Colon (tissue), 2 donors: ENCODE results near the gene DDX24.

Source experiments
- FAIRE-seq: peaks from 2 replicates; lab custom pipeline; 2012; peaks lifted over from hg19 to GRCh38; lab: Jason Lieb, UNC
- donor health status: control.
- donor health status: control.

DDX24 gene

DNA sequence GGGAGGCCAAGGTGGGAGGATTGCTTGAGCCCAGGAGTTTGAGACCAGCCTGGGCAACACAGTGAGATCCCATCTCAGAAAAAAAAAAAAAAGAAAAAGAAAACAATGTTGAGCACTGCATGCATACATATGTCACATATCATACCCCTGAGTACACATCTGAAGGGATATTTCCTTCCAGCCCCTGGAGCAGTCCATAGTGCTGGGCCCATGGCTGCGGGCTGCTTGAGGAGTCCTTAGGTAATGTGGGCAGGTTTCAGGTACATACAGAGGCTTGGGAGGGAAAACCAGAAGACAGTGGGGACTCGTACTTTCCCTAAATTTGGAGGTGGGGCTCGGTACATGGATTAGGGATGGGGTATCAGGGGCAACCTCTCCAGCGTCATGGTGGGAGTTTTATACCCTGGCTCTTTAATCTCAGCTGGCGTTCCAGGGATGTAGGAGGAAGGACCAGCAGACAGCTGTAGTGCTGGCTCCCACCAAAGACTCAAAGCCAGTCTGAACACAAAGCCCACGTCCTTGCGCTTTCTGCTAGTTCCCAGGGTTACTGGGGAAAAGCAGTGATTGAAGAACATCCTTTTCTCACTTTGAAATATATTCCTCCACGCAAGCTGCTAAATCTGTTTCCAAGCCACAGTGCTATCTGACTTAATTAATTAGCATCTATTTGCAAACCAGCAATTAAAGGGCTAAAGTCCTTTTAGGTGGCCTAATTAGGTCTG is 49.7 kb downstream of the DDX24 start:
- no peak for FAIRE-seq

DNA sequence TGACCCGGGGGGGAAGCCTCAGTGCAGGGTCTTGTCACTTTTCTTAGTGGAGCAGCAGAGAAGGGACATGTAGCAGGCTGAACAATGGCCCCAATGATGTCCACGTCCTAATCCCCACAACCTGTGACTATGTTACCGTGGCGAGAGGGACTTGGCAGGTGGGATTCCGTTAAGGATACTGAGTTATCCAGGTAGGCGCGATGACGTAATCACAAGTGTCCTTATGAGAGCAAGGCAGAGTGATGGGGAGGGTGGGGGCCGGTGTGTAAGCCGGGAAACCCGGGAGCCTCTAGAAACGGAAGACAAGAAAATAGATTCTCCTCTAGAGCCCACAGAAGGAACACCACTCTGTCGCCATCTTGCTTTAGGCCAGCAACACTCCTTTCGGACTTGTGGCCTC is 50.4 kb downstream of the DDX24 start:
- FAIRE-seq, result no peak

- no peak for FAIRE-seq
Measured at GRCh38 chr14:94029671-94030203, 51.3 kb downstream of the DDX24 start.

GRCh38 chr14:94029265-94029664 is 51.7 kb downstream of the DDX24 start:
- no peak for FAIRE-seq

GRCh38 chr14:94028450-94028826 is 52.6 kb downstream of the DDX24 start:
- FAIRE-seq, result no peak

GRCh38 chr14:94027566-94028449 is 53.2 kb downstream of the DDX24 start:
- FAIRE-seq, result no peak

- FAIRE-seq, result no peak
Measured at GRCh38 chr14:94026889-94027469, 54.0 kb downstream of the DDX24 start.

DNA sequence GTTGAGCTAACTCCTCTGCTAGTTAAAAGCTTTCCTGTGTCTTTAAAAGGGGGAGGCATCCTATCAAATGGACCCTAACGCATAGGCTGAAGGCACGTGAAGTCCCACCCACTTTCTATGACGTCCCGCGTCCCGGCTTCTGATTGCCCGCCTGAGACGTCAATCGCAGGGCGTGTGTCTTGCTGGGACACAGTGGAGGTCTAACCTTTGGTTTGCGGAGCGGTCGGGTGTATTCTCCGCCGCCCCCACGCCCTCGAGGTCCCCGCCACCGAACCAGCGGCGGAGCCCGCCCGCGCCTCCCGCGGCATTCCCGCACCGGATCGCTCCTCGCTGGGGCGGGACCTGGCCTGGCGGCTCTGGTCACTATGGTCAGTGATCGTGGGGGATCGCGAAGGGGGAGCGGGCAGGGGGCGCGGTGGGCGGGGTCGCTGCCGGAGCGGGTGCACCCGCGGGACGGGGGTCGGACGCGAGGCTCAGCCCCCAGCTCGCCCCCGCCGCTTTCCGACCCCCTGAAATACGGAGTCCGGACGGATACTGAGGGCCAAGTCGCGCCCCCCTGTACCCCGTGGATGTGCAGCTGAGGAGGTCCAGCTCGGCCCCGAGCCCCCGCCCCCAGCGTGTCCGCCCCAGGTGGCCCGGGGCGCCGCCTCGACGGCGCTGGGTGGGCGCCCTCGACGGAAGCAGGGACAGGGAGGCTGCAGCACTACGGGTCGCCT is 54.7 kb downstream of the DDX24 start, which contains the start of gene OTUB2:
Gene OTUB2 (plus strand): TSS at position 168 of the 716 bp plus-strand sequence. CDS start 198 bp downstream, at position 366.
- FAIRE-seq, result peak; percentile 57

- no peak for FAIRE-seq
Measured at GRCh38 chr14:94025720-94026119, 55.3 kb downstream of the DDX24 start.

DNA sequence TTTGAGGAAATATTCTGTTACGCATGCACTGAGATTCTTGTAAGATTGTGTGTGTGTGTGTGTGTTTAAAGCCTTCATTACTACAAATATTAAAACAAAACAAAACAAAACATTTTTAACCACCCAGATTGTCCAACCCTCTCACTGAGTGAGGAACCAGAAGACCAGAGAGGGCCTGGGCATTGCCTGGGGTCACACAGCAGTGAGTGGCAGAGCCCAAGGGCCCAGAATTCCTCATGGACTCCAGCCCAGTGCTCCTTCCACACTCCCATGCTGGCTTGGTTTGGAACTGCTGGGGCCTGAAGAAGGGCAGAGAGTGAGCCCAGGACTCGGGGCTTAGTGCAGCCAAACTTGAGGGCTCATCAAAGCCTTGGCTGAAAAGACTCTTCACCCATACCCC is 56.5 kb downstream of the DDX24 start:
- FAIRE-seq, result no peak

GRCh38 chr14:94022532-94023411 is 58.2 kb downstream of the DDX24 start:
- FAIRE-seq, result no peak

DNA sequence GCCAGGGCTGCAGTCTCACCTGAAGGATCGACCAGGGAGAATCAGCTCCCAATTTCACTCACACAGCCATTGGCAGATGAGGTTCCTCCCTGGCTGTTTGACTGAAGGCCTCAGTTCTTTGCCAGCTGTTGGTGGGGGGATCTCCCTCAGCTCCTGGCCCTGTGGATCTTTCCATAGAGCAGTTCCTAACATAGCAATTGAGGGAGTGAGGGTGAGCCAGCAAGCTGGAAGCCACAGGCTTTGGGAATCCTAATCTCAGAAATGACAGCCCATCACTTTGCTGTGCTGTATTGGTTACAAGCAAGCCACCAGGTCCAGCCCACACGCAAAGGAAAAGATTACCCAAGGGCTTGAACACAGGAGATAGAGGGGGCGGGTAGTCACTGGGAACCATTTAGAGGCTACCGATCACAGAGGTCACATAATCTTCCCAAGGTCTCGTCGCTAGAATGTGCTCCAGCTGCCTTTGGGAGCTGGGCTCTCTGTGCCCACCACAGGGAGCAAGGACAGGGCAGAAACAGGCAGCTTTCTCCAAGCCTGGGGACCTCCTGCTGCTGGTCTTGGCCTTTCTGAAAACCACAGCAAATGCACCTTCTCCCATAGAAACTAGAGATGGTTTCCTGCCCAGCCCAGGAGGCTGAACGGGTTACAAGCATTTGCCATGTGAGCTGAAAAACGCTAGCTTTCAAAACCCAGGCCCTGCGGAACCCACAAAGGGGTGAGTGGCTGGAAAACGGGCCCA is 59.4 kb downstream of the DDX24 start:
- FAIRE-seq, result no peak

GRCh38 chr14:94021001-94021400 is 60.0 kb downstream of the DDX24 start:
- FAIRE-seq, result no peak

DNA sequence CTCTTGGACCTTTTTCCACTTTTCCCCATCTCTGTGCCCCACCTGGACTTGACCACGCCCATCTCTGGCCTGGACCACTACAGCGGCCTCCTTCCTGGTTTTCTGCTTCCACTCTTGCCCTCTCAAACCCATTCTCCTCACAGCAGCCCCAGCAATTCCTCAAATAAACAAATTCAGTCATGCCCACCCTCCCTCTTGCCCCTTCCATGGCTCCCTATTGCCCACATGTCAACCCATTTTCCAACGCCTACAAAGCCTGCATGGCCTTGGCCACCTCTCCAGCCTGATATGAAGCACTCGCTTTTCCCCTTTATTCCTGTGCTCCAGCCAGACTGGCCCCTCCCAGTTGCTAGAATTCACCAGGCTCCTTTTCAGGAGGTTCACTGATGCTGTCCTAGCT is 60.7 kb downstream of the DDX24 start:
- no peak for FAIRE-seq

GRCh38 chr14:94019329-94019728 is 61.7 kb downstream of the DDX24 start:
- FAIRE-seq, result no peak

DNA sequence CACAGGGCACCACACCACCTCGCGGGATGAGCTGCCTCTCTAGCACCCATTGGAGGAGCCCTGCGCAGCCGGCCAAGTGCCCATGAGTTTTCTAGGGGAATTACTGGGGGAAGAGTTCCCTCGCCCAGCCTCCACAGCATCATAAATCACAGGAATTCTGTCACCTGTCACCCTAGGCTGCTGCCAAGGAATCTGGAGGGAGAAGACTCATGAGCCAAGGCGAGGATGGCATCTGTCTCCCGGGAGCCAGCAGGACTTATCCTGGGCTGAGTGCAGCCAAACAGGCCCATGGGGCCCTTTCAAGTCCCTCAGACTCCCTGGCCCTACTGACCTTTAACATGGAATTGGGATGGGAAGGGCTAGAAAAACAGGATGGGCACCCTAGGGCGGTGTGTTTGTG is 62.7 kb downstream of the DDX24 start:
- FAIRE-seq, result no peak

DNA sequence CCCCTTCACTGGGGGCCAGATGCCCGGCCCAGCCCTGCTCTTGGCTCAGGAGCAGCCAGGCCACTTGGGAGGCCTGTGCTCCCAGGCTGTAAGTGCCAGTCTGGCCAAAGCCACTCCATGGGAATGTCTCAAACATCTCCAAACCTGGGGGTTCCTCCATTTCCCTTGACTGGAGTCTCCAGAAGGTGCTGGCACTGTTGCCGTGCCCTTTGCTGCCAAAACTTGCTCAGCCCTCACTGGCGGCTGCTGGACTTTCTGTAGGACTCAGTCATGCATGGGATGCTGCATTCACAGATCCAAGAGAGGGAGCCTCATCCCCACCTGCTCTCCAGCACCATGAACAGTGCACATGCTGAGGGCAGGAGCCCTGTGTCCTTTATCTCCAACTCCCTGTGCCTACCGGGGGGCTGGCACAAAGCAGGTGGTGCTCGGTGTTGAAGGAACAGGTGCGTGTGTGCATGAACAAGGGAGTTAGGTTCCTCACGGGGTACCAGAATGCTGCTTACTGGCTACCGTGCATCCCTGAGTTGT is 64.5 kb downstream of the DDX24 start:
- FAIRE-seq, result no peak

DNA sequence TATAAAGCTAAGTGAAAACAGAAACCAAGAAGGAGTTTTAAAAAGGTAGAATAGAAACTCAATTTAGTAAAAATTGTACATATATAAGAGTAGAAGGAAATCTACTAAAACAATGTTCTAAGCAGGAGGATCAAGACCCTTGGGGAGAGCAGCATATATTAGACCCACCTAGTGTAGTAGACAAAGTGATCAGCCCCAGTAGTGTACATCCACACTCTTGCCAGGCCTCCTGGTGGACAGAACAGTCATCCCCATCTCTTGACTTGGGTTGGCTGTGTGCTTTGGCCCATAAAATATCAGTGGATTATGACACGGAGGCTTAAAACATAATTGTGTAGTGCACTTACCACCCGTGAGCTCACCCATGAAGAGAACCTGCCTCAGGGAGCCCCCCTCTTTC is 65.8 kb downstream of the DDX24 start:
- no peak for FAIRE-seq

GRCh38 chr14:94014382-94014781 is 66.6 kb downstream of the DDX24 start:
- FAIRE-seq, result no peak

- FAIRE-seq, result no peak
Measured at GRCh38 chr14:94011795-94012194, 69.2 kb downstream of the DDX24 start.
